ENCODE data around the gene CXCR6. TPM values are rescaled to one million over a fixed set of nuclear protein-coding genes. Genes with fewer than 3 reads are reported as not detected.

CXCR6 gene
- total RNA-seq, 1 experiment from 2014 or later = 0.27 TPM

GRCh38 chr3:45981346-45982074 lies 38.2 kb downstream of the CXCR6 start:
- no peak for DNase-seq (ENCODE audit: low spot score)
- in situ Hi-C loops (cut with HindIII; ENCODE audit: low sequenced_read_pairs) = no loop called here

- no peak for DNase-seq (ENCODE audit: low spot score)
- in situ Hi-C loops (cut with HindIII; ENCODE audit: low sequenced_read_pairs) = no loop called here
Observed at GRCh38 chr3:45983770-45984169, 40.5 kb downstream of the CXCR6 start.

- in situ Hi-C loops (cut with HindIII; ENCODE audit: low sequenced_read_pairs) = no loop called here
- no peak for DNase-seq (ENCODE audit: low spot score)
Observed at GRCh38 chr3:45984331-45985312, 41.4 kb downstream of the CXCR6 start.

GRCh38 chr3:45985532-45986302 lies 42.5 kb downstream of the CXCR6 start:
- no peak for DNase-seq (ENCODE audit: low spot score)
- in situ Hi-C loops (cut with HindIII; ENCODE audit: low sequenced_read_pairs) = no loop called here

- in situ Hi-C loops (cut with HindIII; ENCODE audit: low sequenced_read_pairs) = no loop called here
- no peak for DNase-seq (ENCODE audit: low spot score)
Observed at GRCh38 chr3:45986303-45986982, 43.2 kb downstream of the CXCR6 start.

GRCh38 chr3:45987368-45988291 lies 44.4 kb downstream of the CXCR6 start:
- in situ Hi-C loops (cut with HindIII; ENCODE audit: low sequenced_read_pairs) = no loop called here

GRCh38 chr3:45988362-45988761 lies 45.1 kb downstream of the CXCR6 start:
- DNase-seq (ENCODE audit: low spot score) = no peak
- in situ Hi-C loops (cut with HindIII; ENCODE audit: low sequenced_read_pairs) = no loop called here

More at GRCh38 chr3:45987368-45988291, 44.4 kb downstream of the CXCR6 start:
- peak; percentile 80 for DNase-seq (ENCODE audit: low spot score)

- no peak for DNase-seq (ENCODE audit: low spot score)
Observed at GRCh38 chr3:45988804-45989203, 45.5 kb downstream of the CXCR6 start.

GRCh38 chr3:45990181-45990580 lies 46.9 kb downstream of the CXCR6 start:
- in situ Hi-C loops (cut with HindIII; ENCODE audit: low sequenced_read_pairs) = no loop called here
- DNase-seq (ENCODE audit: low spot score) = no peak

More at GRCh38 chr3:45988804-45989203, 45.5 kb downstream of the CXCR6 start:
- in situ Hi-C loops (cut with HindIII; ENCODE audit: low sequenced_read_pairs) = no loop called here

- in situ Hi-C loops (cut with HindIII; ENCODE audit: low sequenced_read_pairs) = no loop called here
- DNase-seq (ENCODE audit: low spot score) = no peak
Observed at GRCh38 chr3:45991341-45991740, 48.1 kb downstream of the CXCR6 start.

GRCh38 chr3:45992133-45992729 lies 49.0 kb downstream of the CXCR6 start:
- DNase-seq (ENCODE audit: low spot score) = no peak
- in situ Hi-C loops (cut with HindIII; ENCODE audit: low sequenced_read_pairs) = no loop called here

- in situ Hi-C loops (cut with HindIII; ENCODE audit: low sequenced_read_pairs) = no loop called here
- no peak for DNase-seq (ENCODE audit: low spot score)
Observed at GRCh38 chr3:45992821-45993221, 49.6 kb downstream of the CXCR6 start.

GRCh38 chr3:45993421-45994027 lies 50.3 kb downstream of the CXCR6 start:
- DNase-seq (ENCODE audit: low spot score) = no peak
- in situ Hi-C loops (cut with HindIII; ENCODE audit: low sequenced_read_pairs) = no loop called here

GRCh38 chr3:45994419-45995235 lies 51.4 kb downstream of the CXCR6 start:
- no peak for DNase-seq (ENCODE audit: low spot score)
- in situ Hi-C loops (cut with HindIII; ENCODE audit: low sequenced_read_pairs) = no loop called here

- in situ Hi-C loops (cut with HindIII; ENCODE audit: low sequenced_read_pairs) = no loop called here
- DNase-seq (ENCODE audit: low spot score) = peak; percentile 61
Observed at GRCh38 chr3:45995236-45996192, 52.2 kb downstream of the CXCR6 start, which contains the start of gene FYCO1. Gene FYCO1, minus strand, starts transcription at chr3:45995824. Its CDS starts 10,914 bp downstream, at chr3:45984910.

All from G401 (cell line).